ENCODE results near the gene MBTPS2.
"Not testable (repeated sequence)": the region's sequence is repeated elsewhere in the genome, so short reads cannot be mapped to it uniquely, and the experiment has no call there.

The MBTPS2 gene

DNA sequence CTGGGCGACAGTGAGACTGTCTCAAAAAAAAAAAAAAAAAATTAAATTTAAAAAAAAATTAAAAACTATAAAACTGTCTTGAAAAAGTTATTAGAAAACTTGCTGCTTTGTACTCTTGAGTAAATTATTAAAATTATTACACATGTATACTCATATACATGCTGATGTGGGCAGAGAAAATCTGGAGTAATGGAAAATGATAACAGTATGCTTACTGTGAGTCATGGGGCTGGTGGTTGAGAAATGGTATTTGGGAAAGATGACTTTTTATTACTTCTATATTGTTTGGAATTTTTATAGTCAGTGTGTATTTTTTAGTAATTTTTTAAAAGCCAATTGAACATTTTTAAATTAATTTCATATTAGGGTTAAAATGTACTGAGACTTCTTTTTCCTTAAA, 23.8 kb downstream of the MBTPS2 start:
- no peak for DNase-seq

DNA sequence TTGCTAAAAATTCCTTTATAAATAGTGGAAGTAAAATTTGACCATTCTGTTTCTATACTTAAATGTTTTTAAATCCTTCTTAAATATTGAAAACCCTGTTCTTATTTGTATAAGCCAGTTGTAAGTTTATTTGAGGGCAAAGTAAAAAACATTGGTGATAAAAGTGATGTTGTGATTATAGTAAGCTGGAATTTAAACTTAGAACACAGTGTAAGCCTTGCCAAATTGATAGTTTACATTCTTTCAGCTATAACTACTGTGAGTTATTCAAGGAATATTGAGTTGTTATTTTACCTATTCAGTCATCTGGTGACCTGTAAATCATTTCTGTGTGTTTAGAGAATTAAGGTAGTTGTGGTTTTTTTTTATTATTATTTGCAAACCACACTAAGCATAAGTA, 26.0 kb downstream of the MBTPS2 start:
- no peak for DNase-seq

DNA sequence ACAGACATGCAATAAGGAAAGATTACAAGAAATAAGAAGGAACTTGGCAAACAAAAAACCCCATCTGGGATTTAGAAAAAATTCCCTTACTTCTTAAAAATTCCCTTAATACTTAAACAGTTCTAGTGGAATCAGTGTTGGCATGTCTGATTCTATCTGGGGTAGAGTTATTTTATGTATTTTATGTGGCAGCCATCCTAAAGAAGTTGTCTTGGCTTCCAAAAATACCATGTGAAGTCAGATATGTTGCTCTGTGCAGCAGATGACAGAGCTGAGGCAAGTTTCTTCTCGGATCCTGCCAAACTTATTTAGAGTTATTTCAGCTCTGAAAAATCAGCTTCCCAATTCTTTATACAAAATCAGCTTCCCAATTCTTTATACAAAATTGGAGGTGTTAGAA, 31.1 kb downstream of the MBTPS2 start:
- no peak for DNase-seq

DNA sequence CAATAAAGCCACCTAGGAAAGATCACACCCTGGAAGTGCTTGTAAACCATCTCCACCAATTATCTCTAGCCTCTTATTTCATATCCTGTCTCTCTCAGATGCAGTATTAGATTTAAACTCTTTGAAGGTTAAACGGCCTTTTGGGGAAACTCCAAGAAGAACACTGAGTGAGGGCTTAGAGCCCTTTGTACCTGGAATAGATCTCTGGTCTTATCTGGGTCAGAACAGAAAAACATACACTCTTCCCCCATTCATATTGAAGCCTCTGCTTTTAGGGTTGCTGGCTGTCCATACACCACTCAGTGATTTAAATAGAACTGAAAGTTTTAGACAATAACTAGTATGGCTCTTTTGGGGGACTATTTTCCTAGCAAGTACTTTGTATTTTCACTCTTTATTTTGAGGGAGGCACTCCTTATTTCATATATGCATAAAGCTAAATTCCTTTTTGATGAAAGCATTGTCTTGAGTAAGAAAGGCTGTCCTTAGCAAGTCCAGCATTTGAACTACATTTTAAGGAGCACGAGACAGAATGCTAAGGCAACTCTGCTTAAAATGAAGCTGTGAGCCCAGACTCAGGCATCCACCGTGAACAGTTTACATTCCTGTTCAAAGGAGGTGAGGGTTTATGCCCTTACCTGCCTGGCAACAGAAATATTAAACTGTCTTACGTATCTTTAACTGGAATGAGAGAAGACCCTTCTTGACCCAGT, 33.8 kb downstream of the MBTPS2 start:
- no peak for DNase-seq

DNA sequence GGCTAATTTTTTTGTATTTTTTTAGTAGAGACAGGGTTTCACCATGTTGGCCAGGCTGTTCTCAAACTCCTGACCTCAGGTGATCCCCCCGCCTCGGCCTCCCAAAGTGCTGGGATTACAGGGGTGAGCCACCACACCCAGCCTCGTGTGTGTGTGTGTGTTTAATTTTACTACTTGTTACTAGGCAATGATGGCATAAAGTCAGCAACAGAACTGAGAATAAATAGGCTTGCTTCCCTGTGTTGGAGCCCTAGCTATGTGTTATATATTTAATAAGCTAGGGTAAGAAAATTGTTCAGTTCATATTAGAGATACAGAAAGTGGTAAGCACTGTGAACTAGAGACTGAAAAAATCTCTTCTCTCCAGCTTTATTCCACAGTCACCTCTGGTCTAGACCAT, 34.8 kb downstream of the MBTPS2 start:
- DNase-seq = not testable (repeated sequence)

DNA sequence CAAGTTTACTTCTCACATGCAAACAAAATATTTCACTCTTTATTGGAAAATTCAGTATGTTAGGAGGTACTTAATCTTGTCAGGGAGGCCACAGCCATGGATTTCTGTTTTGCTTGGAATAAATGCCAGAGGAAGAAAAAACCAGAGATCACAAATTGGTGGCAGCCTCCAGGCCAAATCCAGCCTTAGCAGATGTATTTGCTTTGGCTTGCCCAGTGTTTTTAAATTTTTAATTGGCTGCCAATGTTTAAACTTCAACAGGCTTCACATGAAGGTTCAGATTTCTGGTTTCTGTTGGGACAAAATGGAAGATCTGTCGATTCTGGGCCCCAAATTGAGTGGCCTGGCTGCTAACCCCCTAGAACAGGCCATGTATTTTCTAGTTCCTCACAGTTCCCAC, 35.6 kb downstream of the MBTPS2 start:
- DNase-seq = no peak

DNA sequence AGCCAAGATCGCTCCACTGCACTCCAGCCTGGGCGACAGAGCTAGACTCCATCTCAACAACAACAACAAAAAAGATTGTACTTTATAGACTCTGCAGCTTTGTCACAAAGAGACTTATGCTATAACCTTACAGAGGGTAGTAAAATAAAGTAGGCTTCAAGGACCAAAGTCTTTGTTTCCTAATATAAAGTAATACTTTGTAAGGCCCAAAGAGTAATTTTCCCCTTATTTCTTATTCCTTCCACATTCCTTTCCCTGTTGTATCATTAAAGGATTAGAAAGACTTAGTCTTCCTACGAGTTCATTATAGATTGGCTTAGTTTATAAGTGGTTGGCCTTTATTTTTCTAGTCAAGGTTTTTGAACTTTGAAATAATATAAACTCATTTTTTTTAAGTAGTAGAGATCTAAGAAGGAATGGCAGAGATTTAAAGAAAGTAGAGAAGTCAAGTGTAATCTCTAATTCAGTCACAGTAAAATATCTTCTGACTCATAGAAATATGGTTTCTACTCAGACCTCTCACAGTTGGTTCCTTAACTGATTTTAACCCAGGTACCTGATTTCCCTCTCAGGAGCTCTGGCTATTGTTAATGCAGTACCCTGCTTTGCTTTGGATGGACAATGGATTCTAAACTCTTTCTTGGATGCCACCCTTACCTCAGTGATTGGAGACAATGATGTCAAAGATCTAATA, 42.6 kb downstream of the MBTPS2 start:
- DNase-seq = no peak

DNA sequence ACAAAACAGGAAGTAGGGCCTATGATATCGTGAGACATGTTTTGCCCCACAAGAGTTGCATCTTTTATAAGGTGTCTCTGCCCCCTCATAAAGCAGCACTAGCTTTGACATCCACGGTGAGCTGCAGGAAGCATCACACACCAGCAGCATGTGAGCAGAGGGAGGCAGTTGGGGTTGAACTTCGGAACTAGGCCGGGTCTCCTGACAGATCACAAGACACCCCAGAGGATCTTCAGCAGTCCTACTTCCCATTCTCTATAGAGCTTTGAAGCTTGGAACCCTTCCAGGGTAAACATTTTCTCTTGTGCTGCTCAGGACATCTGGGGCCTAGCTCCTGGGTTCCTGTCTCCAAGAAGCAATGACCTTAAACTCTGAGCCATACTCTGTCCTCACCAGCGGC, 43.8 kb downstream of the MBTPS2 start:
- no peak for DNase-seq

DNA sequence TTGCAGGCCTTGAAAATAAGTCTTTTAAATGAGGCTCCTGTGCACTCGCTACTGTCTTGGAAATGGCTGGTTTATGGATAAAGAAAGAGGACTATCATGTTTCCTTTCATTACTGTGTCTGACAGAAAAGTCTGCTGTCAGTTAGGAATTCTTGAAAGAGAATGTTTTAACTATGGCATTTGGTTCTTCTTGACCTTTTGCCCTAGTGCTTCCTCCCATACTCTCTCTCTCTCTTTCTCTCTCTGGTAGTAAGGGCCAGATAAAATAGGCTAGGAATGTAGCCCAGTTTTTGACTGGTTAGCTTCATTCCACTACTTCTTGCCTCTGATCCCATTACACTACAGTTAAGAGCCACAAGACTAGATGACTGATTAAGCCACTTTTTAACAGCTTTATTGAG, 46.2 kb downstream of the MBTPS2 start:
- no peak for DNase-seq

DNA sequence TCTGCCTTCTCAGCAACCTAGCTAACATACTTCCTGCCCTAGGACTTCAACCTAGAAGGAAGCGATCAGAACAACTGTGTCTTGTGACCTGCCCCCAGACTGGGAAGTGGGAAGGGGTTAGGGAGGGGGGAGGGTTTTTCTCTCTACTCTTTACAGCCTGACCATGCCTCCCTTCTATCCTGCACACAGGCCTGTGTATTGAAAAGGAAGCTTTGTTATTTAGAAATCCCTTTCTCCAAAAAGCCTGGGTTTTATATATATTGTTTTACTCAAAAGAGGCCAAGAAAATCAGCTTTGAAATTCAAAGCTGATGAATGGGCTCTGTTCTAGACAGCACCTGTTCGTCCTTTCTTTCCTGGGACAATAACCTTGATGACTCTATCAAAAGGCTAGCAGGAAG, 65.9 kb downstream of the MBTPS2 start:
- DNase-seq = no peak

DNA sequence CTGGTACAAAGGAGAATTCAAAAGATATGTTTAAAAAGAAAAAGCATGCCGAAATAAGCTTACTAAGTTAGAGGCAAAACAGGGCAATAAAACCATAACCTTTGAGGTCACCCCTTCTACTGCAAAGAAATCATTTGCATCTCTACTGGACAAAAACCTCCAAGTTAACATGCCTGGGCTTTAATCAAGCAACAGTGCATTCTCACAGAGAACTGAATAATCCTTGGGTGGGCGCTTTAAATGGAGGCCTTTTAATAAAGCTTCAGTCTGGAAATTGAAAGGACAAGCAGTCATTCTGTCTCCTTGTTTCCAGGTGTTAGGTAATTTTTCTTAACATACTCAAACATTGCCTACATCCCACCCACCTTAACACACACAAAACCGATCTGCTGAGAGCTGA, 66.5 kb downstream of the MBTPS2 start:
- DNase-seq = no peak

DNA sequence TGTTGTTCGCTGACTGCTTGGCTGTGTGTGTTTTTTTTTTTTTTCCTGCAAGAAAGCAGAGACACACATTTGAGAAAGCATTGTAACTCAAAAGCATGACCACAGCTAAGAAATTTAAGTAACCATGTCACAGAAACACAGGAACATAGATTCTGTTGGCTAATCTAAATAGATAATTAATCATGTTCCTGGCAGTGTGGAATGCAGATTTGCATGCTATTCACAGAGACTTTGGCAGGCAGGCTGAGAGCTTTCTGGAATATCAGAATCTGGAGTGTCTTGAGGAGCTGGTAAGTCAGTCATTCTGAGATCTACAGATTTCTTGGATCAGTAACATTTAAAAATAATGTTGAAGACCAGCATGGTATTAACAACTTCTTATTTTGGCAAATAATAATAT, 67.8 kb downstream of the MBTPS2 start:
- DNase-seq = no peak

DNA sequence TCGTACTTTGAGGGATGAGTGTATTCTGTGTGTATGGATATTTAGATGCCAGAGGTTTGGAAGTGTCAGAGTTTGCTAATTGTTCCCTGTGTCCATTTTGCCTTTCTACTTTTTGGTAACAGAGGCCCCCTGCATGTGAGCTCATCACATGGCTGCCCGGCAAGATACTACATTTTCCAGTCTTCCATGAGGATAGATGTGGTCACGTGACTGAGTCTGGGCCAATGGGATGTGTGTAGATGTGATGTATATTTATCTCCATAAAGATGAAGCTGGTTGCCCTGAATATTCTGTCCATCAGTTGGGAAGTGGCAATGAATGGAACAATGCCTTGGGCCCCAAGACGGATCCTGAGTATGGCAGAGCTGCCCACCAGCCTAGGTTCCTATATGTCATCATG, 72.1 kb downstream of the MBTPS2 start:
- DNase-seq = no peak

DNA sequence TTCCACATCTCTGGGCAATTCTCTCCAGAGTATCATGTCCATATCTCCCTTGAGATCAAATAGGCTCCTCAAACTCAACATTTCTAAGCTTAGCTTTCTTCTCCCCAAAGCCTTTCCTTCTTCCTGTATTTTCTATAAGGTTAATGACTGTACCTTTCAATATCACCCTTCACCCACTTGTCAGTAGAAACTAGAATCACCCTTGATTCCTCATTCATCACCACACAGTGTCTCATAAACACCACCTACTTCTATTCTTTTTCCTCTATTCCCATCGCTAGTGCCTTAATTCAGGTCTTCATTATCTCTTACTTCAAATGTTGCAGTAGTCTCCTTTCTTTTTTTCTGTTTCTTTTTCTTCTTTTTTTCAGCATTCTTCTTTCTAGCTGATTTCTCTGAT, 72.8 kb downstream of the MBTPS2 start:
- DNase-seq = no peak

DNA sequence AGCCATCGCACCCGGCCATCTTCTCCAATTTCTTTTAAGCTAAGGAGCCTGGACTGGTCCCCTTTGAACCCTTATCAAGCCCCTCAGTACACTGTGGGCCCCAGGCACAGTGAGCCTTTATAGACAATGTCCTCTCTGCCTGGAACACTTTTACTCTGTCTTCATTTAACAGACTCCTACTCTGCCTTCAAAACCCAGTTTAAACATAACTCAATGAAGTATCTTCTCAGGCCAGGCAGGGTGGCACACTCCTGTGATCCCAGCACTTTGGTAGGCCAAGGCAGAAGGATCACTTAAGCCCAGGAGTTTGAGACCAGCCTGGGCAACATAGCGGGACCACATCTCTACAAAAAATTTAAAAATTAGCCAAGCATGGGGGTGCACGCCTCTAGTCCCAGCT, 73.6 kb downstream of the MBTPS2 start:
- DNase-seq = no peak

DNA sequence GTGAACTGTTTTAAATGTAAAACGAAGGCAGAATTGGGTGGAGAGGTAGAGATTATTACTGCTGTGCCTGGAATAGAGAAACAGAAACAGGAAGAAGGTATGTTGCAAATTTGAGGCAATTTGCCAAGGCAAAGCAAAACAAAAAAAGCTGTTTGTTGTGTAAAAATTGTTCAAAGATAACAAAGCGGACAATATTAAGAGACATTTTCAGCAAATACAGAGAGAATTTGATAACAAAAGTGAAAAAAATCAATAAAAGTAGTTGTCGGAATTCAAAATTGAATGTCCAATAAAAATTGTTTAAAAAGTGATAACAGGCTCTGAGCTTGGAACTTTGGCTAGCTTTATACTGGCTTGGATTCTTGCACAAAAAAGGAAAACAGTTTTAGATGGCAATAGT, 86.7 kb downstream of the MBTPS2 start:
- no peak for DNase-seq

DNA sequence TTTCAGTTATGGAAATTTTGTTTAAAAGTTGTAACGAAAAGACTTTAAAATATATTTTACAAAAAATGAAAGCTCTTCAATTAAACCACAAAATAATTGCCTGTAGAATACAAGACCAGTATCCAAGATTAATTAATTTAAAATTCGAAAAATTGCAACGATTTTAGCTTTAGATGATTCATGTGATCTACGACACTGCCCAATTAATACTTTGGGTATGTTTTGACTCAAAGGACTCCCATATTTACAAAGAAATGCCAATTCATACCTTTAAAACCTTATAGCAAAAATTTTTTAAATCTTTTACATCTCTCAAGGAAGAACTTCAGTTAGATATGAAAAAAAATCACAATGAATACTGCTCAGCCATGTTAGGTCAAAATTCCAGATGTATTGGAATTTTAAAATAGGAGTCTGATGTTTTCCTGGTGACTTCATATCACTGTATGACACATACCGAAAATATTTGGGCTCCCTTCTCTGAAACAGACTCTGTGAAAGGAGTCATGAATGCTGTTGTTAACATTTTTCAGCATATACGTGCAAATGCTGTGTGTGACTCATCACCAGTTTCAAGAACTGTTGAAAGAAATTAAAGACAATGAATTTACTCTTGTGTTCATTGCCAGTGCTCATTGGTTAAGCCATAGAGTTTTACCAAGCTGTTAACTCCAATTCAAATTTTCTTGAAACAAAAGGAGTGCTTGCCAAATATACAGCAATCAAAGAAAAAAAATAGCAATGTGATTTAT, 87.3 kb downstream of the MBTPS2 start:
- DNase-seq = no peak

DNA sequence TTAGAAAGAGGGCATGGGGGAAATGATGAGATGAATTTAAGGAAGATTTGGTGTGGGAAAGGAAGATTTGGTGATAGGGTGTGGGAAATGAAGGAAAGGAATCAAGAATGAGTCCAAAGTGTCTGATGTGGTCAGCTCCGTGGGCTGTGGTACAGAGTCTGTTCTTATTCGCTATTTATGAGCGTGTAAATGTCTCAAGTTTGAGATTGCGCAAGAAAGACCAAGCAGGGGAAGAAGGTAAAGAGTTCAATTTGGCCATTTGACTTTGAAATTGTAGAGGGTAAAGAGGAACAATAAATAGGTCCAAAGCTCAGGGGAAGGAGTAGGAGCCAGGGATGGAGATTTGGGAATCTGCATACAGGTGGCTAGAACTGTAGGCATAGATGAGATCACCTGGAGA, 89.8 kb downstream of the MBTPS2 start:
- no peak for DNase-seq

DNA sequence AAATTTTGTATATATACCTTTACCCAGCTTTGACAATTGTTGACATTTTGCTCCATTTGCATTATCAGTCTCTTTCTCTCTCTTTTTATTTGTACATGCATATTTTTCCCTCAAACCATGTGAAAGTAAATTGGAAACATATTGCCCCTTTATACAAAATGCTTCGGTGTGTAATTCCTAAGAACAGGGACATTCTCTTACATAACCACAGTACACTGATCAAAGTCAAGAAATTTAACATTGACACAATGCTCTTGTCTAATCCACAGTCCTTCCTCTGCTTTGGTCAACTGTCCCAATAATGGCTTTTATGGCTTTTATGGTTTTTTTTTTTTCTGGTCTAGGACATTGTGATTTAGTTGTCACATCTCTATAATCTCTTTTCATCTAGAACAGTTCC, 91.6 kb downstream of the MBTPS2 start:
- DNase-seq = no peak

DNA sequence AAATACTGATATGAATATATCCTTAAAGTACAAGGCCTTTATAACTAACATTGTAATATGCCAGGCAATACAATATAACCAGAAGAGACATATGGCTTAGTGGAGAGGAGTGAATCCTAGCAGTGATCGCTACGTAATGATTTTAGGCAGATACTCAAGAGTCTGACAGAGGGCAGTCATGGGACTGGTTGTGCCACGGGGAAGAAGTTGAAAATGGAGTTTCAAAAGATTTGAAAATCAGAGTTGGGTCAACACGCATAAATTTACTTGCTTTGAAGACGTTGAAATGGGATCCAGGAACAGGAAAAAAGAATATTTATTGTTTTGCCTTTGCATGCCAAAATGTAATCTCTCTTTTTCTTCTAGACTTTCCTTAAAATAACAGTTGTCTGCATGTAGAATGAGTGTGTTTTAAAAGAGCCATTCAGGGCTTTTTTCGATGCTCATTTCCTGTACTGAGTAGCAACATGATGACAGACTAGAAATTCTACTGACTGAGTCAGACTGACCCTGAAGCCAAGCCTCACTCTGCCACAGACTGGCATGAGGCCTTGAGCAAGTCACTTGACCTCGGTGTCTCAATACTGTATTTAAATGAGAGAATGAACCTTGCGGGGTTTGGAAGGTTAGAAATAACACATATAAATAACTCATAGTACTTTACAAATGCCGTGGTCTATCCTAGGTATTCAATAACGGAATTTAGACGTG, 93.0 kb downstream of the MBTPS2 start:
- DNase-seq = no peak

DNA sequence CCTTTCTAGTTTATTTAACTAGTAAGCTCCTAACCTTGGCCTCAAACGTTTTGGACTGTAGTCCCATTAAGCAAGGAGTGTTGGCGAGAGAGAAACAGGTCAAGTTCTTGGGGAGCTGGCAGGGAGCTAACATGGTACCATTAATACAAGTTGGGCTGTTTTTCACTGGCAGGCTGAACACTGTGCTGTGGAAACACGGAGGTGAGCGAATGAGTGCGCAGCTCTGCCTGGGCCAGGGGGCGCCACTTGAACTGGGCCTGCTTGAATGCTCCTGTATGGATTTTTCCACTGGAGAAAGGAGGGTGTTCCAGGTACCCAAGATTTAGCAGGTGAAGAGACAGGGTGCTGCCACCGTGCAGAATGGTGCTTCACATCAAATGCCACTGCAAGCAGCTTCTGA, 93.7 kb downstream of the MBTPS2 start:
- DNase-seq = no peak

DNA sequence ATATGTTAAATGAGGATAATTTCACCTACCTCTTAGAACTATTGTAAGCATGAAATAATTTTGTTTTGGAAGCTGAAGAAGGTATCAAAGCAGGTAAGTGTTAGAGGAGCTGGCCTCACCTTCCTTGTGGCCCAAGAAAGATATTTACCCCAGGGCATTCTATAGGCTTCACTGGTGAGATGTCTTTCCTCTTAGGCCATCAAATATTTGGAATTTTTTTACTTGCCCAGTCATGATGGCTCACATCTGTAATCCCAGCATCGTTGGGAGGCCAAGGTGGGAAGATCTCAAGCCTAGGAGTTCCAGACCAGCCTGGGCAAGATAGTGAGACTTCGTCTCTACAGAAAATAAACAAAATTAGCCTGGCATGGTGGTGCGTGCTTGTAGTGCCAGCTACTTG, 95.0 kb downstream of the MBTPS2 start:
- DNase-seq = no peak
